HUES6 (cell line): Measurements from ENCODE around the gene PIR.

ENCODE experiments used
- H3K27ac ChIP-seq: 2 replicates; pipeline ENCODE4 v1.7.0; 2013; ENCODE audit warnings: low read depth, mild to moderate bottlenecking, low read length, inconsistent platforms
- H3K27me3 ChIP-seq: 2 replicates; pipeline ENCODE4 v1.6.1; 2013; ENCODE audit warnings: low read length; ENCODE audit not compliant: control insufficient read depth, insufficient read depth
- H3K36me3 ChIP-seq: 2 replicates; pipeline ENCODE4 v1.6.1; 2013; ENCODE audit warnings: low read length; ENCODE audit not compliant: control insufficient read depth, insufficient read depth
- H3K4me1 ChIP-seq: 2 replicates; pipeline ENCODE4 v1.6.1; 2013; ENCODE audit warnings: low read length; ENCODE audit not compliant: control insufficient read depth, insufficient read depth
- H3K4me3 ChIP-seq: 2 replicates; pipeline ENCODE4 v1.5.1; 2013; ENCODE audit warnings: low read depth, low read length
- H3K9ac ChIP-seq: one replicate; pipeline ENCODE4 v1.6.1; 2013; ENCODE audit warnings: mild to moderate bottlenecking, low read length
- H3K9me3 ChIP-seq: 2 replicates; pipeline ENCODE4 v1.6.1; 2013; ENCODE audit warnings: low read depth, low read length; ENCODE audit not compliant: control insufficient read depth, insufficient read depth

The PIR gene

DNA sequence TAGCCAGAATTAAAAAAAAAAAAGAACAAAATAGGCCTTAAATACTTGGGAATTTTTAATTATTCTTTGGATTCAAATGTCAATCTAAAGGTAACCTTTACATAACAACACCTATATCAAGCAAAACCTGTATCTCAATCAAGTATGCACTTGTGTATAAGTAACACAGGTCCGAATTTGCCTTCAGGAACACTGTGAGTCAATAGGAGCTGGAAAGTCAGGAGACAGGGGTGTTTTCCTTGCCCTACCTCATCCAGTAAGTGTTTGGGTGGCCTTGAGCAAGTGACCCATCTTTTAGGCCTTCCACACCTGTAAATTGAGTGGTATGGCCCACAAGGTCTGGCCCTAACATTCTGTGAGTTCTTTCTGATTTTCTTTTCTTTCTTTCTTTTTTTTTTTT, 68.1 kb downstream of the PIR start:
- Histone ChIP-seq H3K9ac (no peak overlapping the region), H3K4me3 (no peak overlapping the region), H3K27me3 (peaks cover 4% of the 10 kb centered on the region; the same call in 1 of the 2 replicates), H3K4me1 (no peaks in the 10 kb centered on the region), H3K9me3 (no peaks in the 10 kb centered on the region), H3K36me3 (no peaks in the 10 kb centered on the region), H3K27ac (no peak overlapping the region)

DNA sequence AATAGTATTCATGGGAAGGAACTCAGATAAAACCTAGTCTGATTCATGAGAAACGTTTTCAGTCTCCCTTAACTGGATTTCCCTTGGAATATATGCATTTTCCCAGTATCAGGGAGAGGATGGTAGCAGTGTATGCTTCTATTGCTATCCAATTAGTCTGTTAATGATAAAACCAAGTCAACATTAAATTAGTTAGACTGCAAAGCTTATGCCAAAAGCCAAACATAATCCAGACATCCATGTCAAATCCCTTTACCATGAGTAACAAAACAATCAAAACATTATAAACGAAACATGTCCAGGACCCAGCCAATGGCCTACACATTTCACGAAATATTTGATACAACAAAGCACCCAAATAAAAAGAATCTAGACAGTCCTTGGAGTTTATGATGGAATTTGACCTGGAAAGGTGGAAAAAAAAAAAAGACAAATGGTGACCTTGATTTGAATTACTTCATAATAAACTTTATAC, 74.4 kb downstream of the PIR start:
- Histone ChIP-seq H3K9me3 (peaks cover 6% of the 10 kb centered on the region), H3K4me1 (no peaks in the 10 kb centered on the region), H3K9ac (no peak overlapping the region), H3K27me3 (no peaks in the 10 kb centered on the region; the same call in 1 of the 2 replicates), H3K4me3 (no peak overlapping the region), H3K27ac (no peak overlapping the region), H3K36me3 (peaks cover 5% of the 10 kb centered on the region; the same call in 1 of the 2 replicates)

DNA sequence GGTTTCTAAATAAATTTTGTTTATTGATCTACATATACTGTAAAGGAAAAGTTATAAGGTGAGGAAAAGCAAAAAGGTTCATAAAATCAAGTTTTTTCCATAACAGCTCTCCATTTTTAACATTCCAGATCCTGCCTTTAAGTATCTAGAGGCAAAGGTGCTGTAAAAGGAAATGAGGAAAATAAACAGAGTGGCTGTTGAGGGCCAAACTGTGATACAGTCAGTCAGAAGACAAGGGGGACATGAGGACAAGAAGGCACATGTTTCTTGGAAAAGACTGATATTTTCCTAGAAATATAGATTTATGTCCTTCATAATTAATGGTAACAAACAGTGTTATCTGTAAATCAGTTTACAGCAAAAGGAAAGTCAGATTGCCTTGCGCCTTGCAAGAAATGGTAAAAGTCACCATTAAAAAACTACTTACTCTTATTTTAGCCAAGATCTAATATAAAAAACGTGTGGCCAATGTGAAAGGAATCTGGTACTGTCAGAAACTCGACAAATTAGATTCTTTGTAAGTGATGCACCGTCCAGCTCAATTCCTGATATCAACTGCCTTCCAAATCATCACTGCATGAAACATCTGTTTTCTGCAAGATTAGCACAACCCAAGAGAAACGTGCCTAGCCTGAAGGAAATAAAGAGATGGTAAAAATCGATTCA, 75.0 kb downstream of the PIR start:
- Histone ChIP-seq H3K27ac (no peak overlapping the region), H3K4me3 (no peak overlapping the region), H3K9me3 (peaks cover 6% of the 10 kb centered on the region), H3K4me1 (no peaks in the 10 kb centered on the region), H3K9ac (no peak overlapping the region), H3K36me3 (peaks cover 5% of the 10 kb centered on the region; the same call in 1 of the 2 replicates), H3K27me3 (no peaks in the 10 kb centered on the region; the same call in 1 of the 2 replicates)

DNA sequence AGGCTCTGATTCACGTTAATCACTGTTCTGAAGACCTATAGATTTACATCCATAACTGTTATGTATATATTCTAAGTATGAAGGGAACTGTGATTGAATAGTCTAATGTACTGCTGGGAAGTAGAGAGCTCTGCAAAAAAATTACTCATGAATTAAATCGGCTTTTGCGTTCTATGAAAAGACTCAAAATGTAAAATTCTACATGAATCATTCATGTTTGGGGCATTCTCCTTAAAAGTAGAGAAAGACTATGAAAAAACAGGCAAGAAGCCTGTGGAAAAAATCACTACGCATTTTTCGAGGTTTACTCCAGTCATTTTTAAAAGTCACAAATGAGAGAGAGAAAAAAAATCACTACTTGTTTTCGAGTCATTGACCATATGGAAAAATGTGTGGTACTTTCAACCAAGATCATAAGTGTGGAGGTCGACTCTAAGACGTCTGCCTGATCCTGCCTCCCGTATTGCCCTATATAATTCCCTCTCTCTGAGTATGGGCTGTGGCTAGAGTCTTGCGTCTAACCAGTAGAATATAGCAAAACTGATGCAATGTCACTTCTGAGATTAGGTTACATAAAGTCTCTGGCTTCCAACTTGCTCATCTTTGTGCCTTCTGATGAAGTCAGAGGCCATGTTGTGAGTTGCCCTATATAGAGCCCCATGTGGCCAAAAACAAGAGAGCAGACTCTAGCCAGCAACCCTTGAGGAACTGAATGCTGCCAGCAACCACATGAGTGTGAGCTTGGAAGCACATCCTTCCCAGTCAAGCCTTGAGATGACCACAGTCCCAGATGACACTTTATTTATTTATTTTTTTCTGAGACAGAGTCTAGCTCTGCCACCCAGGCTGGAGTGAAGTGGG, 76.8 kb downstream of the PIR start:
- Histone ChIP-seq H3K27me3 (no peaks in the 10 kb centered on the region; the same call in 1 of the 2 replicates), H3K4me3 (no peak overlapping the region), H3K9ac (no peak overlapping the region), H3K4me1 (0 out of 2 replicates have a peak, but pooled peaks cover under 1% of the 10 kb centered on the region), H3K27ac (no peak overlapping the region), H3K9me3 (peaks cover 6% of the 10 kb centered on the region), H3K36me3 (peaks cover 5% of the 10 kb centered on the region; the same call in 1 of the 2 replicates)

DNA sequence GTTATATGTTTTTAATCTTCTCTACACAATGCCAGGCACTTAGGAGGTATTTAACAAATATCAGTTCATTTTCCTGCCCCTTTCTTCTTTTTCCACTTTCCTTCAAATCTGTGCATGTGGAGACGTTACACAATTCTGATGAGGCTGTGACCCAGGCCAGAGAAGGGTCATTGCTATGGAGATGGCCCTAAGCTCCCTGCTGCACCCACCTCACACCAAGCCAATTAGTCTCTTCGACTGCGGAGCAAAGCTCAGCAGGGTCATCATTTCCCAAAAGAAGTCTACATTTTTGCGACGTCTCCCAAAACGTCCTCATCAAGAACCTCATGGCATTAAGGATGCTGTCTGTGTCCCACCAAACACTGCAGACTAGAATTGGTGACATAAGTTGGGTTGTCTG, 80.0 kb downstream of the PIR start:
- H3K9ac ChIP-seq = no peak overlapping the region
- no peak overlapping the region for H3K4me3 ChIP-seq
- H3K4me1 ChIP-seq = 0 out of 2 replicates have a peak, but pooled peaks cover 7% of the 10 kb centered on the region
- peaks cover 6% of the 10 kb centered on the region for H3K9me3 ChIP-seq
- no peak overlapping the region for H3K27ac ChIP-seq
- no peaks in the 10 kb centered on the region; the same call in 1 of the 2 replicates for H3K27me3 ChIP-seq
- no peaks in the 10 kb centered on the region; the same call in 1 of the 2 replicates for H3K36me3 ChIP-seq

DNA sequence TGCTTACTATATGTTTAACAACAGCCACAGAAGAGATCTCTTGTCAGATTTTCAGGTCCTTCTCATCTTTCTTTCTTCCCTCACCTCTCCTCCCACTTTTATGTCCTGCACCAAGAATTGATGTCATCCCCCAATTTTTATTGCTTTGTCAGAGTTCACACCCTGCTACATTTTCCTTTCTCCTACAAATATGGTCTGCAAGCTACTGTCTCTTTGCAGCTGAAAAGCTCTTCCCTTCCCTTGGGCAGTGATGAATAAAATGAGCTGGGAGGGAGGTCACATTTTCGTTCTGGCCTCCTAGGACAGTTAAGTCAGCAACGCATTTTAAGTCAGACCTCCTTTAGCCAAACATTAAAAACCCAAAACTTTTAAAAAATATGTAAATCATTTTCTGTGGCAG, 82.2 kb downstream of the PIR start:
- H3K27ac ChIP-seq = no peak overlapping the region
- 0 out of 2 replicates have a peak, but pooled peaks cover 7% of the 10 kb centered on the region for H3K4me1 ChIP-seq
- no peak overlapping the region for H3K9ac ChIP-seq
- peaks cover 4% of the 10 kb centered on the region; the same call in 1 of the 2 replicates for H3K27me3 ChIP-seq
- H3K36me3 ChIP-seq = no peaks in the 10 kb centered on the region
- H3K4me3 ChIP-seq = no peak overlapping the region
- no peaks in the 10 kb centered on the region for H3K9me3 ChIP-seq

DNA sequence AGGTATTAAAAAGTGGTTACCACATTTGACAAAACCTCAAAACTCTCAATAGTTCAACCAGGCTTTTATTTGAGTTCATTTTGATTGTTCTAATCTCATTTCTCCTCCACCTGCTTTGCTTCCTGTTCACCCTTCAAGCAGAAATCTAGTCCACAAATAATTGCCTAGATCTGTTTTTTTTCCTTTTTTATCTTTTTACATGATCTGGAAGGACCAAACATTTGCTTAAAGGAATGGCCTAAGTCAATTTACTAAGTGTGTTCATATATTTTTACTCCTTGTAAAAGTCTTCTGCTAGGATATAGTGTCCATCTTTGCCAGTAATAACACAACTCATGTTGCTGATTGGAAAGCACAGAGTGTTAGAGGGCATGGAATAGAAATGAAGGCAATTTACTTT, 82.7 kb downstream of the PIR start:
- Histone ChIP-seq H3K9me3 (no peaks in the 10 kb centered on the region), H3K9ac (no peak overlapping the region), H3K27ac (no peak overlapping the region), H3K36me3 (no peaks in the 10 kb centered on the region), H3K4me3 (no peak overlapping the region), H3K4me1 (0 out of 2 replicates have a peak, but pooled peaks cover 7% of the 10 kb centered on the region), H3K27me3 (peaks cover 4% of the 10 kb centered on the region; the same call in 1 of the 2 replicates)

DNA sequence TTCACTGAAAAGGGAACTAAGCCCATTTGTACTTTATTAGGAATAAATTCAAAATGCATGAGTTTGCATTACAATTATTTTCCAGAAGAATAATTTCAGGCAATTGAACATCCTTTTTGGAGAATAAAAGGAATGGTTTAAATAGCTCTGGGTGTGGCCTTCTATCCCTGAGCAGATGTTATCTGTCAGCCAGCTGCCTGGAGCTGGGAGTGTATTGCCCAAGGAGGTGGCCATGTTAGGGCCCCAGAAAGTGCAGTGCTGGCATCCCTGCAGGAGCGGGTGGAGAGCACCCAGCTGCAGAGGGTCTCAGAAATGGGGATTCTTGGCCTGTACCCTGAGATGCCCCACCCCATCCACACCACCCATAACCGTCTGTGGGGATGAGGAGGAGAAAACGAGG, 87.3 kb downstream of the PIR start:
- no peak overlapping the region for H3K9ac ChIP-seq
- H3K27me3 ChIP-seq = peaks cover 4% of the 10 kb centered on the region; the same call in 1 of the 2 replicates
- H3K4me3 ChIP-seq = no peak overlapping the region
- peaks cover 6% of the 10 kb centered on the region for H3K4me1 ChIP-seq
- no peaks in the 10 kb centered on the region for H3K9me3 ChIP-seq
- no peak overlapping the region for H3K27ac ChIP-seq
- no peaks in the 10 kb centered on the region for H3K36me3 ChIP-seq

DNA sequence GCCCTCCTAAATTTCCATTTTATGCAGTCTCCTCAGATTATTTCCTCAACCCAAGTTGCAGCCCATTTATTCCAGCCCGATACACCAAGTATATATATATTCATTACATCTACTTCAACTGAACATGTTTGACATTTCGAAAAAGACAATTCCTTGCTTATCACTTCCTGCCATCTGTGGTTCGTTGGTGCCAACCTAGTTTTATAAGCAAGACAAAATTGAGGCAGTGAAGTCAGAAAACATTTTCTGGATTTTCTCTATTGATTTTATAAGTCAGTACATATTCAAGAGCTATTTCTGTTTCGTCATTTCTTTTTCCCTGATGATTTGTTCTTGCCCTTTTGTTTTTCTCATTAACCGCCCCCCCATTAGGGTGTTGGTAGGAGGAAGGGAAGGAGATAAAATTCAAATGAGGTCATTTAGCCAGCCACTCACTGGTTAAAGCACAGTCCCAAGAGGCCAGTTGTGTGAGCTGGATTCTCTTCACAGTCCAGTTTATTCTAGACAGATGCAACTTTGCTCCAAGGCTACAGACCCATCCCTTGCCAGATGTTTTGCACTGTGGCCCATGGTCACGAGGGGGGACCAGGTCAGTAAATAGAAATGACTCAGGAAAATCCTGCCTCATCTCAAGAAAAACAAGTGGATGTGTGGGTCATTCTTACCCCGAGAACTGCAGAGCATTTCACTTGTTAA, 88.6 kb downstream of the PIR start:
- H3K9ac ChIP-seq = no peak overlapping the region
- no peak overlapping the region for H3K27ac ChIP-seq
- H3K4me1 ChIP-seq = peaks cover 4% of the 10 kb centered on the region

DNA sequence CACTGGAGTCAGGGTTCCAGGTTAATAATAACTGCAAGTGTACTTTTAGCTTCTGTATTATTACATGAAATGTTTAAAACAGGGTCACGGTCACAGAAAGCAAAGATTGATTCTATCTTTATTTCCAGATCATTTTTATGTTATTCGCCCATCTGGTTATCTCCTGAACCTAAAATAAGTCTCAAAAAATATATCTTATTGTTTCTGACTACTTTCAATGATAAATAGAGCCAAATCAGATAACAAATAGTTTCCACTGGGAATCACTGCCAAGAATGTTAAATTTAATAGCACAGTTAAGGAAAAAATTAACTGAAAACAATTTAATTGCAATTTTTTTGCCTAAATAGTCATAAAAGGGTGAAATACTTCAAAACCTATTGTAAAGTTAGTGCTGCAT, 91.8 kb downstream of the PIR start:
- no peaks in the 10 kb centered on the region for H3K9me3 ChIP-seq
- H3K9ac ChIP-seq = no peak overlapping the region
- no peak overlapping the region for H3K27ac ChIP-seq
- no peaks in the 10 kb centered on the region; the same call in 1 of the 2 replicates for H3K27me3 ChIP-seq
- H3K4me3 ChIP-seq = no peak overlapping the region
- H3K36me3 ChIP-seq = no peaks in the 10 kb centered on the region
- H3K4me1 ChIP-seq = peaks cover 13% of the 10 kb centered on the region

More for the DNA sequence above, 88.6 kb downstream of the PIR start:
- Histone ChIP-seq H3K36me3 (no peaks in the 10 kb centered on the region), H3K9me3 (no peaks in the 10 kb centered on the region), H3K27me3 (peaks cover 4% of the 10 kb centered on the region; the same call in 1 of the 2 replicates), H3K4me3 (no peak overlapping the region)
